Dedifferentiated amniotic fluid mesenchymal stem cell (primary cell): Measurements from ENCODE around the gene PRR20D.
"Not testable (repeated sequence)": the region's sequence is repeated elsewhere in the genome, so short reads cannot be mapped to it uniquely, and the experiment has no call there.

Experiments used
- DNase-seq: peaks from one replicate; pipeline ENCODE4 v3.0.0-alpha.2; 2016; ENCODE audit errors: extremely low spot score

PRR20D gene

GRCh38 chr13:57160332-57160731 is at the start of gene PRR20D:
TSS of gene PRR20D (plus strand) at chr13:57160632. CDS start at chr13:57161019, 387 bp downstream.
- not testable (repeated sequence) for DNase-seq

GRCh38 chr13:57114945-57115344 is 45.5 kb upstream of the PRR20D start:
- no peak for DNase-seq

GRCh38 chr13:57123681-57124080 is 36.8 kb upstream of the PRR20D start:
- DNase-seq: no peak

- DNase-seq: no peak
Observed at GRCh38 chr13:57128909-57129308, 31.5 kb upstream of the PRR20D start.

GRCh38 chr13:57136093-57136492 is 24.3 kb upstream of the PRR20D start:
- DNase-seq: no peak

GRCh38 chr13:57137585-57137984 is 22.8 kb upstream of the PRR20D start:
- DNase-seq: no peak

GRCh38 chr13:57138988-57139387 is 21.4 kb upstream of the PRR20D start:
- no peak for DNase-seq

GRCh38 chr13:57139781-57140180 is 20.7 kb upstream of the PRR20D start:
- DNase-seq: not testable (repeated sequence)

GRCh38 chr13:57140235-57140968 is 20.0 kb upstream of the PRR20D start, which contains the start of gene PRR20A:
TSS of gene PRR20A (plus strand) at chr13:57140918. CDS start at chr13:57141305, 387 bp downstream.
- not testable (repeated sequence) for DNase-seq

- DNase-seq: not testable (repeated sequence)
Observed at GRCh38 chr13:57147188-57147587, 13.2 kb upstream of the PRR20D start, which contains the start of gene PRR20B. TSS of gene PRR20B (plus strand) at chr13:57147488. CDS start at chr13:57147875, 387 bp downstream.

- not testable (repeated sequence) for DNase-seq
Observed at GRCh38 chr13:57148106-57148505, 12.3 kb upstream of the PRR20D start.

- DNase-seq: not testable (repeated sequence)
Observed at GRCh38 chr13:57153761-57154160, 6.7 kb upstream of the PRR20D start, which contains the start of gene PRR20C. TSS of gene PRR20C (plus strand) at chr13:57154061. CDS start at chr13:57154448, 387 bp downstream.

GRCh38 chr13:57166897-57167296 is 6.5 kb downstream of the PRR20D start, which contains the start of gene PRR20E:
TSS of gene PRR20E (plus strand) at chr13:57167197. CDS start at chr13:57167584, 387 bp downstream.
- DNase-seq: not testable (repeated sequence)

GRCh38 chr13:57191667-57192066 is 31.2 kb downstream of the PRR20D start:
- DNase-seq: no peak

GRCh38 chr13:57212989-57213388 is 52.6 kb downstream of the PRR20D start:
- DNase-seq: no peak
